Endometrial microvascular endothelial cells (primary cell): ENCODE measurements around the gene NFE2L1. TPM values are rescaled to one million over a fixed set of nuclear protein-coding genes. Genes with fewer than 3 reads are reported as not detected.

Source experiments
- in situ Hi-C: cut with HindIII; loops from 2 replicates; pipeline ENCODE4 v1.10.0; 2017; ENCODE audit warnings: low sequenced_read_pairs, low pct_unique_long_range_greater_than_20kb; ENCODE audit errors: inconsistent ontology term
- total RNA-seq: library from RNA; depleted of rRNA; stranded (reverse); fragments of >200 nt; gene quantifications from one replicate; pipeline ENCODE4 v1.2.3, GENCODE V29; 2015; ENCODE audit errors: inconsistent ontology term

Gene NFE2L1
- total RNA-seq, 1 donor from 2014 or later: 115 TPM

DNA sequence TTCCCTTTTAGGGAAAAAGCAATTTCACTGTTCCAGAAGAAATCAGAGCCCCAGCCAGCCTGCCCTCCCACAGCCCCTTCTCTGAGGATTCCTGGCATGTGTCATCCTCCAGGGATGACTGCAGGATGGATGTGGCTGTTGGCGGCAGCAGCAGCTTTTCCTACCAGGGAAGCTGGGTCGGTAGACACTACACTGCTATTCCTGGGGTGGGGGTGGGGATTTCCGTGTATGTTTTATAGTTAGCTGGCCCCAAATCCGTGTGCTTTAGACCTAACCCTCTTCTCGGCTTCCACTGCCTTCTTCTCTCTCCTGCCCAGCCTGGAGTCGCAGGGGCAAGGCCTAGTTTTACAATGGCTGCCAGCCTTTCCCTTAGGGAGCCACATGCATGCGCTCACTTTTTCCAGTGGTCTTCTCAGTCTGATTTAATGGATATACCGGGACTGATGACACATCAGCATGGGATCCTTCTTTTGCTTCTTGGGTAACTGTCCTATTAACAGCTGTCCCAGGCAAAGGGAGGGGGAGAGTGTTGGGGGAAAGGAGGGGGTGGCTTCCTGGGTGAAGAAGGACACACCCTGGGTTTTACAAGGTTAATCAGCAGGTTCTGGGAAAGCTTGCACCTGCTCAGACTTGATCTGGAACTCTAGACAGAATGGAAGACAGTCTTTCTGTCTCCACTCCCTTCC is 2.7 kb upstream of the NFE2L1 start:
- in situ Hi-C loops: no loop called here

DNA sequence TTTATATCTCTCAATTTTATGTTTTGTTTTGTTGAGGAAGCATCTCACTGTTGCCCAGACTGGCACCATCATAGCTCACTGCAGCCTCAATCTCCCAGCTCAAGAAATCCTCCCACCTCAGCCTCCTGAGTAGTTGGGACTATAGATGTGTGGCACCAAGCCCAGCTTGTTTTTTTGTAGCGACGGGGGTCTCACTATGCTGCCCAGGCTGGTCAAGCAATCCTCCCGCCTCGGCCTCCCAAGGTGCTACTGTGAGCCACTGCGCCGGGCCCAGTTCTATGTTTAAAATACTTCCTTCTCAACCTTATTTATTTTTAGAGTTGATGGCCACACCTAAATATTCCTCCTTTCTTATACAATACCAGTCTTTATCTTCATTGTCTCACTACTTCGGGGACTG is 1.9 kb upstream of the NFE2L1 start:
- in situ Hi-C loops: no loop called here

DNA sequence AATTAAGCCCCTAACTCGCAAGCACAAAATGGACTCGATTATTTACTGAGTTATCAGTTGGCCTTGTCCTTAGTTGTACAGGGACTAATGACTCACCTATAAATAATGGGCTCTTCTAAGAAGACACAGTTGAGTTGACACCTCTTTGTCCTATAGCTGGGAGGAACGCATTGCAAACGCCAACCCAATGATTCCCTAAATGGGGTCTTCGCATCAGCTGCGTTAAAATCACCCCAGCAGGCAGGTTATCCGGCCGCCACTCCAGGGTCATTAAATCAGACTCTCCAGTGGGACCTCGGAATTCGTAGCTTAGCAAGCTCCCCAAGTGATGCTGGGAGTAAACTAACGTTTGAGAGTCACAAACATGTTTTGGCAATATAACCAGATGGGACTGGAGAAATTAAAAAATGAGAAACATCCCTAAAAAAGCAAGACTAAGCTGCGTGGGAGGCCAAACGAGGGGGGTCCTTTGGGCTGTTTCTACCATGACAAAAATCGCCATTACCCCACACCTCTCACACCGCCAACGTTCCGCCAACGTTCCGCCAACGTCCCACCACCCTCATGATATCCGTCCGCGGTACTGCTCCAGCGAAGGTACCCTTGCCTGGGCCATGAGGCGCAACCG is 932 bp upstream of the NFE2L1 start:
- in situ Hi-C loops: no loop called here

DNA sequence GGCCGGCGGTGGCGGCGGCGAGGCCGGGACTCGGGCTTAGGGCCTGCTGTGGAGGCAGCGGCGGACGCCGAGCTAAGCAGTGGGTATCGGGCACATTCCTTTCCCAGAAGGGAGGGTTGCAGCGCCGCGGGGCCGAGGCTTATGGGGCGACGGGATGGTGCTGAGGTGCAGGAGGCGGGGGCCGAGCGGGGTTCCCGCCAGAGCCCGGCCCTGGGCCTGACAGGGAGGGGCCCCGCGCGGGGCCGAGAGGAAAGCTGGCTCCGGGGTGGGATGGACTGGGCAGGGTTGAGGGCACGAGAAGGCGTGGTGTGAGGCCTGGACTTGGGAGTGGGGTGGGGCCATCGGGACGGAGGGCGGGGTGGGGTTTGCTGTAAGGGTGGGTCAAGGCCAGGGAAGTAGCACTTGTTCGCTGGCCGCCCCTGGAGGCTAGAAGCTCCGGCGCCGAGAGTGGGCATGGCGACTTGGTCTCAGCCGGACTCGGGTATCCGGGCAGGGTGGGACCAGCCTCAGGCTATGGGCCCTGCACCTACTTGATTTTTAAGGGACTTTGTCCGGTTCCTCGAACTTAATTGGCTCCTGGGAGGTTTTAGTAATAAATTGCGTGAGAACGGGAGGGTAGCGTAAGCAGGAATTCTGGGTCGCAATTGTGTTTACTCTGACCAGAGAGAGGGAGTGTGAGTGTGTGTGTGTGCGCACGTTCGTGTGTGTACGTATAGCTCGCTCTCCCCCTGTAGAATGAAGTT is 396 bp downstream of the NFE2L1 start:
- in situ Hi-C loops: no loop called here

DNA sequence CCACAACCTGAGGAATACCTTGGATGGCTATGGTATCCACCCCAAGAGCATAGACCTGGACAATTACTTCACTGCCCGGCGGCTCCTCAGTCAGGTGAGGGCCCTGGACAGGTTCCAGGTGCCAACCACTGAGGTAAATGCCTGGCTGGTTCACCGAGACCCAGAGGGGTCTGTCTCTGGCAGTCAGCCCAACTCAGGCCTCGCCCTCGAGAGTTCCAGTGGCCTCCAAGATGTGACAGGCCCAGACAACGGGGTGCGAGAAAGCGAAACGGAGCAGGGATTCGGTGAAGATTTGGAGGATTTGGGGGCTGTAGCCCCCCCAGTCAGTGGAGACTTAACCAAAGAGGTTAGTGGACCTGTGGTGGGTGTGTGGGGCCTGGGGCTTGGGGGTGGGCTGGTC is 3.1 kb downstream of the NFE2L1 start:
- in situ Hi-C loops: no loop called here

DNA sequence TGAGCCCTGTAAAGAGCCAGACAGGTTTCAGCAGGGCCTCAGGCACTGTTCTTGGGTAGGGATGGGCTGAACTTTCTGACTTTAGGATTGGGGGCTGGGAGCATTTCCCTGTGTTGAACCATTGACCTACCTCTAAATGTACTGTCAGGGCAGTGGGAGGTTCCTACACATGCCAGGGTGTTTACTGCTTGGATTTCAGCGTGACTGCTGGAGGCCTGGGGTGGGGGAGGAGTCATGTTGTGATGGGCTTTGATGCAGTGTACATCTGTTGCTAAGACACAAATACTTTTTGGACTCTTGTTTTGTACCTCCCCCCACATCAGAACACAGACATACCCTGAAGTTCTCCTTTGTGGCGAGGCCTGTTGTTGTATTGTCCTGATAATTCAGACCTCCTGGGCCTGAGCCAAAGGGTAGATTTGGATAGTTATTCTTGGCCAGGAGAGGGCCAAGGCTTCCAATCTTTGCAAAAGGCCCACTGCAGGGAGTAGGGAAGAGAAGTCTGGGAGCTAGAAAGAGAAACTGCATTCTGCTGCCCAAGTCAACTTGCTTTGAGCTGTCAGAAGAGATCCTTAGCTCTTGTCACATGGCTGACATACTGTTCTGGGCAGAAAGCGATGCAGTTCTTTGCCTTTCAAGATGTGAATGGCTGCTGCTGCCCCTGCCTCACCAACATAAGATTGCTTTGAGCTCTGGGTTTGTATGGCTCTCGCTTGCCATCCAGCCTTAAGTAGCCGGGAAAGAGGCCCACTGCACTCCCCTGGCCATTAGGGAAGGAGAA is 3.7 kb downstream of the NFE2L1 start:
- in situ Hi-C loops: no loop called here

DNA sequence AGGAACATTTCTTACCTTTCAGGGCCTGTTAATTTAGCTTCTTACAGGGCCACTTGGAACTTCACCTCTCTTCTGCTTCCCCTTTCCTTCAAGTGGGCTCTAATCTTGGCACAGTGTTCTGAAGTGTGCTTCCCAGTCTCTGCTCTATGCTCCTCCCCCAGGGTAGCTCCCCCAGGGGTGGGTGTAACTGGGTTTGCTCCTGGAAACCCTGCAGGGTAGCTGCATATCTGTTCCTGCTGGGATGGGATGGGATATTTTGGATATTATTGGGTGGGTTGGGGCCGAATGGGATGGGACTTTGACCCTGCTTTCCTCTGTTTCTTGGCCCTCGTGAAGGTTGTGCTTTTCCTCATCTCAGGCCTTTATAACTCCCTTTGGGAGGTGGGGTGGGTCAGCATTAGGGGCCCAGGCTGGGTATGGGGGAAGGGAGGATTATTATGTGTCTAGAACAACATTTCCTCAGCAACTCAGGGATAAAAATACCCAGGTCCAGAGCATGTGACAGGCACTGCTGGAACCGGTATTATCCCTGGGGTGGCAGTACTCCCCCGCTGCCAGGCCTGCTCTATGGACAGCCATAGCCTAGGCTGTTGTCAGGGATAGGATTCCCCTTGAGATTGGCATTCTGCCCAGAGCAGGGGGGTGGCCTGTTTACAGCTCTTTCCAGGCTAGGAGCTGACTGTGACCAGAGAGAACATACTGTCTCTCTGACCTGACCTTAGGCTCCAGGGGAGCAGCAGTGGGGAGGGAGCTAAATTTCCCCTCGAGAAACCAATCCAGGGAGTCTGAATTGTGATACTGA is 5.0 kb downstream of the NFE2L1 start:
- in situ Hi-C loops: no loop called here

DNA sequence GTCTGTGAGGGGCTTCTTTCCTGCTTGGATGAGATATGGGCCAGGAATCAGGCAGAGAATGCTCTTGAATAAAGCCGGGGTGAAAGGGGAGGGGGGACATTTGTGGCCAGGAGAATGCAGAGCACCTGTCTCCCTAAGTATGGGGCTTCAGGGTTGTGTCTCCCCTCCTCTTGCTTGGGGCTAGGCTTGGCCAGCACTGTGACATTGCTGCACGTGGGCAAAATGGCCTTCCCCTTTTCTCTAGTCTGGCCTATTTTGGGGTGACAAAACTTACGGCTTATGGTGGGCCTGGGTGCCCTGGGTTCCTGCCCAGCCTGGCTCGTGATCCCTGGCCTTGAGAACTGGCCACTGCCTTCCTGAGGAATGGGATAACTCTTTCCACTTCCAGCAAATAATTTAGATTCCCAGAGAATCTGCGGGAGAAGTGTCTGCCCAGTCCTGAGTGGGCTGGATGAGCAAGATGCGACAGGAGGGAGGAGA is 5.6 kb downstream of the NFE2L1 start:
- in situ Hi-C loops: no loop called here

DNA sequence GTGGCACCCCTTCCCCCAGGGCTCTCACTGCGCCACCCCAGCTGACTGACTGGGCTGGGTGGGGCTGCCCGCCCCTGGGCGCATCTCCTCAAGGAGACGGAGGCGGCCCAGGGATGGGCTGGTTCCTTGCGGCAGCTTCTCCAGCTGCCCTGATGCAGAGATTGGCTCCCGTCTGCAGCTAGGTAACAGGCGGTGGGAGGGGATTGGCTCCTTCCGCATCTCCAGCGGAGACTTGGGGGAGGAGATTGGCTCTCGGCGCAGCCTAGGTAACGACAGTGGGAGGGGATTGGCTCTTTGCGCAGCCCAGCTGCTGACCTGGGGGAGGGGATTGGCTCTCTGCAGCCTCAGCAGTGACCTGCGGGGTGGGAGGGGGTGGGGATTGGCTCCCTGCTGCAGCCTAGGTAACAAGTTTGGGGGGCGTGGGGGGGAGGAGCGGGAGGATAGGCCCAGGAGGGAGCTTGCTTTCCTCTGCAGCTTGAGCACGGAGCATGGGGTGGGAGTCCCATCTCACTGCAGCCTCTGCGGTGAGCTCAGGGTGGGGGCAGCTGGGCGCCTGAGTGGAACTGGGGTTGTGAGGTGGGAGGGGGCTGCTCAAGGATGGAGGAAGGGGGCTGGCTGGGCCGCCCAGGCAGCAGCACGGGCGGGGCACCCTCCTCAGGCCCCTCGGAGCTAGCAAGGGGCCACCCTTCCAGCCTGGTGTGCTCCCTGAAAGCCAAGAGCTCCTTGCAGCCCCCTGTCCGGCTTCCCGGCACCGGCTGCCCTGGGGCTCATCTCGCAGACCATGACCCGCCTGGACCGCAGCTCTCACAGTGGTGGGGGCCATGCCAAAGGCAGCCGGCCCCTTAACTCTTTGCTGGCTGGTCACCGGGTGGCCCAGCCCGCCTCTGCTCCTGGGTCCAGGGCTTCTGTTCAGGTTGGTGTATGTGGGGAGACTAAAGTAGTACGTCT is 6.4 kb downstream of the NFE2L1 start:
- in situ Hi-C loops: no loop called here

DNA sequence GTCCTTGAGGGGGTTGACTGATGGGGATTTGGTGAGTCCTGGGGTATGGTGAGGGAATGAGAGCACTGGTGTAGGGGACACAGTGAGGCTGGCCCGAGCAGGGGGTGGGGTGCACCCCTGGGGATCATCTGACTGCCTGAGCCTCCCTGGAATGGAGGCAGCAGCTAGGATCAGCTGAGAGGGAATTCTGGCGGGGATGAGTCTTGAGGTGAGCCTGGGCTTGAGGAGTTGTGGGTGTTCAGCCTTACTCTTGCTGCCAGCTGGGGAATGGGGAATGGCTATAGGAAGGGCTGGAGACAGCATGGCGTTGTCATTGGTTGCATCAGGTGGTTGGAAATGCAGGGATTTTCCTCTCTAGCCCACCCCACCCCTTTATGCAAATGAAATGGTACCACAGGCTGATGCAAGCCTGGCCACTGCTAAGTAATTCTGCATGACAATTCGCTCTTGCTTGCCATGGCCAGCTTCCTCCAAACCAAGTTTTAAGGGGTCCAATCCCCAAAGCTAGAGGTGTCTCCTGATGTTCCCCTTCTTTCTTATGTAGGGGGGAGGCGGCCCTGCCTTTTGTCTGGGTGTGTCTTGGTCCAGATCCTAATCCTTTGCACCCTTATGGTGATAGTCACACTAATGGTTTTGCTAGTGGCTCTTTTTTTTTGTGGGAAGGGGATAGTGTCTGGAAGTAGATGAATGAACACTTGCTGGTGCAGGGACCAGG is 7.5 kb downstream of the NFE2L1 start:
- in situ Hi-C loops: no loop called here

DNA sequence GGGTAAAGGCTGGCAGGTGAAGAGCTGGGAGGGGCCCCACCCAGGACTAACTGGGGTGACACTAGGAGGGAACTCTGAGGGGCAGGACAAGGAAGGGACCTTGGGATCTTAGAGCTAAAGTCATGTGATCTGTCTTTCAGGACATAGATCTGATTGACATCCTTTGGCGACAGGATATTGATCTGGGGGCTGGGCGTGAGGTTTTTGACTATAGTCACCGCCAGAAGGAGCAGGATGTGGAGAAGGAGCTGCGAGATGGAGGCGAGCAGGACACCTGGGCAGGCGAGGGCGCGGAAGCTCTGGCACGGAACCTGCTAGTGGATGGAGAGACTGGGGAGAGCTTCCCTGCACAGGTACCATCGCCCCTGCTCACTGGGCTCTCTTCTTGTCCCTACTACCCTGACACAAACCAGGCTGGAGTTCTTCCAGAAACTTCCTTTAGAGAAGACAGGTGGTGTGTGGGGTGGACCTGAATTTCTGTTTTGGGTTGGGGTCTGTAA is 8.1 kb downstream of the NFE2L1 start:
- in situ Hi-C loops: no loop called here

DNA sequence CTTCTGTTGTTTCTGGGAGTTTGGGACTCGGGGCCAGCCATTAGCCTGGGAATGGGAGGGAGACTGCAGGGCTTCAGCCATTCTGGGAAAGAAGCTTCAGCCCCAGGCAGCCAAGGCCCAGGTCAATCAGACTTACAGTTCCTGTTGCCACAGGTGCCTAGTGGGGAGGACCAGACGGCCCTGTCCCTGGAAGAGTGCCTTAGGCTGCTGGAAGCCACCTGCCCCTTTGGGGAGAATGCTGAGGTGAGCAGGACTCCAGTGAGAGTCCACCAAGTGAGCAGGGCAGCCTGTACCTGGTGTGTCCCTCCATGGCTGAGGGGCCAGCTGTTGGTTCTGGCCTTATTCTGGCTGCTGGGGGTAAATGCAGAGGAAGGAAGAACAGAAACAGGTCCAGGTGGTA is 8.7 kb downstream of the NFE2L1 start:
- in situ Hi-C loops: no loop called here

DNA sequence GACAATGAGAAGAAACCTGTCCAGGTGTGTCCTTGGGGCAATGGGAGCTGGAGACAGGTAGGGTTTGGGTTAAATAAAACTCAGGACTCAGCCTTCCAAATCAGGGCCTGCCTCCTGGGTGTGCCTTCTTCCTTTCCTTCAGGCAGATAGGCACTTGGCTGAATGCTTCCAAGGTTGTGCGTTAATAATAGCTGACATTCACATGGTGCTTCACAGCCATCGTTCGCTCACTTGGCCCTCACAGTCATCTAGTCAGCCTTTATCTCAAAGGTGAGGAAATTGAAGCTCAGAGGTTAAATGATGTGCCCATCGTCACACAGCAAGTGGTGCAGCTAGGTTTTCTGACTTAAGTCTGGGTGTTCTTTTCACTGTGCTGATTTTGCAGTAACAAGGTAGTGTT is 9.5 kb downstream of the NFE2L1 start:
- in situ Hi-C loops: no loop called here

DNA sequence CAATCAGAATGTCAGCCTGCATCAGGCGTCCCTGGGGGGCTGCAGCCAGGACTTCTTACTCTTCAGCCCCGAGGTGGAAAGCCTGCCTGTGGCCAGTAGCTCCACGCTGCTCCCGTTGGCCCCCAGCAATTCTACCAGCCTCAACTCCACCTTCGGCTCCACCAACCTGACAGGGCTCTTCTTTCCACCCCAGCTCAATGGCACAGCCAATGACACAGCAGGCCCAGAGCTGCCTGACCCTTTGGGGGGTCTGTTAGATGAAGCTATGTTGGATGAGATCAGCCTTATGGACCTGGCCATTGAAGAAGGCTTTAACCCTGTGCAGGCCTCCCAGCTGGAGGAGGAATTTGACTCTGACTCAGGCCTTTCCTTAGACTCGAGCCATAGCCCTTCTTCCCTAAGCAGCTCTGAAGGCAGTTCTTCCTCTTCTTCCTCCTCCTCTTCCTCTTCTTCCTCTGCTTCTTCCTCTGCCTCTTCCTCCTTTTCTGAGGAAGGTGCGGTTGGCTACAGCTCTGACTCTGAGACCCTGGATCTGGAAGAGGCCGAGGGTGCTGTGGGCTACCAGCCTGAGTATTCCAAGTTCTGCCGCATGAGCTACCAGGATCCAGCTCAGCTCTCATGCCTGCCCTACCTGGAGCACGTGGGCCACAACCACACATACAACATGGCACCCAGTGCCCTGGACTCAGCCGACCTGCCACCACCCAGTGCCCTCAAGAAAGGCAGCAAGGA is 10.4 kb downstream of the NFE2L1 start:
- in situ Hi-C loops: no loop called here

DNA sequence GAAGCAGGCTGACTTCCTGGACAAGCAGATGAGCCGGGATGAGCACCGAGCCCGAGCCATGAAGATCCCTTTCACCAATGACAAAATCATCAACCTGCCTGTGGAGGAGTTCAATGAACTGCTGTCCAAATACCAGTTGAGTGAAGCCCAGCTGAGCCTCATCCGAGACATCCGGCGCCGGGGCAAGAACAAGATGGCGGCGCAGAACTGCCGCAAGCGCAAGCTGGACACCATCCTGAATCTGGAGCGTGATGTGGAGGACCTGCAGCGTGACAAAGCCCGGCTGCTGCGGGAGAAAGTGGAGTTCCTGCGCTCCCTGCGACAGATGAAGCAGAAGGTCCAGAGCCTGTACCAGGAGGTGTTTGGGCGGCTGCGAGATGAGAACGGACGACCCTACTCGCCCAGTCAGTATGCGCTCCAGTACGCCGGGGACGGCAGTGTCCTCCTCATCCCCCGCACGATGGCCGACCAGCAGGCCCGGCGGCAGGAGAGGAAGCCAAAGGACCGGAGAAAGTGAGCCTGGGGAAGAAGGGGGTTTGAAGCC is 11.0 kb downstream of the NFE2L1 start:
- in situ Hi-C loops: no loop called here

DNA sequence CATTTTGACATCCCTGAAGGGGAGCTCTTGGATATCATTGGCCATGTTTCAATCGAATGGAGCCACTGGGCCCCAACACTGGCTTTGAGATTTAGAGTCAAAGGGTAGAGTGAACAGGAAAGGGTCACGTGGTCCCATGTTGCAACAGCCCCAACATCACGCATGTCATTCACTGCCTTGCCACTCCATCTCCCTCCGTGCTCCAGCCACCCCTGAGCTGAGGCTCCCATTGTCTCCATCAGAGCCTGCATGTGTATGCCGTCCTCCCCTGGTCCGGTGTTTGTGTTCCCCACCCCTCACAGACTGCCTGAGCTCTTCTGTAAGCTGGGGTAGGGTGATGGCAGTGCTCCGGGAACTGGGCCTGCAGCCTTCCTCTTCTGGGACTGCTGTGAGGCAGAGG is 12.1 kb downstream of the NFE2L1 start:
- in situ Hi-C loops: no loop called here
